ENCODE data around the gene AMPD3. TPM values are rescaled to one million over a fixed set of nuclear protein-coding genes. Genes with fewer than 3 reads are reported as not detected.

AMPD3 gene
- total RNA-seq, 1 experiment from 2014 or later = 0.19 TPM

DNA sequence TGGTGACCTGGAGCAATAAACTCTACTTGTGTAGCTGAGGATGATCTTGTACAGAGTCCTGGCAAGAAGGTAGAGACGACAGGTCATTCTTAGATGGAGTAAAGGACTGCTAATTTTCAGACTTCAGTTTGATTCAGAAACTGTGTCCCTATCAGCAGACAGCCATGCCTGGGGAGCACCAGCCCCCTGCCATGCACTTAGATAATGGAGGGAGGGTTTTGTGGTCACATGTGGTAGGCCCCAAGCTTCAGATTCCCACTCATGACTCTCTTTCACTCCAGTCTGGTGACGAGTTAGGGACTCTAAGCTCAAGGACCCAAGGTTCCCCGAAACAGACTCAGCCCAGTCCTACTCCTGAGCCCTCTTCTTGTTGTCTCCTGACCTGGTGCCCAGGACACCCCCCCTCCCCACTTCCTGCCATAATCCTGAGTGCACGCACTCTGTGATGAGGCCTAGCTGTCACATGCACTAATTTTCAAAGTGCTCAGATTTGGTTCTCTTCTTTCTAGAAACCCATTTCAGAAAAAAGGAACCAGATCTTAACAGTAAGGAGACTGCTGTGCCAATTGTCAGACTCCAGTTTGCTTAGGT is 10.2 kb upstream of the AMPD3 start:
- no peaks in the 10 kb centered on the region for H3K27me3 ChIP-seq (replicated peaks; ENCODE audit: insufficient read depth, low read depth, low read length, poor library complexity)
- ChIA-PET POLR2A (ENCODE audit: low non-redundant PET) (no interaction called here), CTCF (no interaction called here)
- BruUV-seq (replicated peaks) = no TSS peak
- H3K9me3 ChIP-seq (ENCODE audit: low read depth, low read length, poor library complexity, severe bottlenecking) = no peaks in the 10 kb centered on the region
- H3K27ac ChIP-seq (ENCODE audit: low read depth, low read length, poor library complexity, severe bottlenecking) = no peak overlapping the region
- intact Hi-C loops (cut with micrococcal nuclease; ENCODE audit: unreplicated experiment) = no loop called here
- H3K36me3 ChIP-seq (ENCODE audit: insufficient read depth, low read length, poor library complexity, severe bottlenecking) = no peaks in the 10 kb centered on the region
- no peak for DNase-seq (ENCODE audit: low spot score)
- TF ChIP-seq EZH2 (IDR thresholded peaks at IDR 0.05; ENCODE audit: borderline replicate concordance, low read depth, low read length, poor library complexity, severe bottlenecking) = no peak
- TF ChIP-seq, protein P1, sequence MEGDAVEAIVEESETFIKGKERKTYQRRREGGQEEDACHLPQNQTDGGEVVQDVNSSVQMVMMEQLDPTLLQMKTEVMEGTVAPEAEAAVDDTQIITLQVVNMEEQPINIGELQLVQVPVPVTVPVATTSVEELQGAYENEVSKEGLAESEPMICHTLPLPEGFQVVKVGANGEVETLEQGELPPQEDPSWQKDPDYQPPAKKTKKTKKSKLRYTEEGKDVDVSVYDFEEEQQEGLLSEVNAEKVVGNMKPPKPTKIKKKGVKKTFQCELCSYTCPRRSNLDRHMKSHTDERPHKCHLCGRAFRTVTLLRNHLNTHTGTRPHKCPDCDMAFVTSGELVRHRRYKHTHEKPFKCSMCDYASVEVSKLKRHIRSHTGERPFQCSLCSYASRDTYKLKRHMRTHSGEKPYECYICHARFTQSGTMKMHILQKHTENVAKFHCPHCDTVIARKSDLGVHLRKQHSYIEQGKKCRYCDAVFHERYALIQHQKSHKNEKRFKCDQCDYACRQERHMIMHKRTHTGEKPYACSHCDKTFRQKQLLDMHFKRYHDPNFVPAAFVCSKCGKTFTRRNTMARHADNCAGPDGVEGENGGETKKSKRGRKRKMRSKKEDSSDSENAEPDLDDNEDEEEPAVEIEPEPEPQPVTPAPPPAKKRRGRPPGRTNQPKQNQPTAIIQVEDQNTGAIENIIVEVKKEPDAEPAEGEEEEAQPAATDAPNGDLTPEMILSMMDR (conservative IDR thresholded peaks at IDR 0.05; ENCODE audit: low read depth, low read length) = no peak
- no peak overlapping the region for H3K4me3 ChIP-seq (ENCODE audit: low read depth, low read length, poor library complexity, severe bottlenecking)
- no peaks in the 10 kb centered on the region for H3K4me1 ChIP-seq (ENCODE audit: insufficient read depth, low read length, poor library complexity, severe bottlenecking)

DNA sequence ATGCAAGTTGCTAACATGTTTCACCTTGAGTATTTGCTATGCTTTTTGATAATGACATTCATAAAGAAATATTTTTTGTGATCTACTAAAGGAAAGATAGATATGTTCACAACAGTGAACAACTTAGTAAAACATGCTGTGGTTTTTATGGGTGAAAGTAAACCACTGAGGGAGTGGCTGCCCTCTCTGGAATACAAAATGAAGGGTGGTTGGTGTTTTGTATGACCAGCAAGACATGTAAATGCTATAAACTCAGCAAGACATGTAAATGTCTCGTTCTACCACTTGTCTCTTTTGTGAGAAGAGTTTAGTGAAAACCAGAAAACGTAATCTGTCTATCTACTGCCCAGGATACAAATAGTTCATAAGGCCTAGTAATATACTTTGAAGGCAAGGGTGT is 7.6 kb upstream of the AMPD3 start:
- CTCF ChIA-PET = no interaction called here
- POLR2A ChIA-PET (ENCODE audit: low non-redundant PET) = no interaction called here

DNA sequence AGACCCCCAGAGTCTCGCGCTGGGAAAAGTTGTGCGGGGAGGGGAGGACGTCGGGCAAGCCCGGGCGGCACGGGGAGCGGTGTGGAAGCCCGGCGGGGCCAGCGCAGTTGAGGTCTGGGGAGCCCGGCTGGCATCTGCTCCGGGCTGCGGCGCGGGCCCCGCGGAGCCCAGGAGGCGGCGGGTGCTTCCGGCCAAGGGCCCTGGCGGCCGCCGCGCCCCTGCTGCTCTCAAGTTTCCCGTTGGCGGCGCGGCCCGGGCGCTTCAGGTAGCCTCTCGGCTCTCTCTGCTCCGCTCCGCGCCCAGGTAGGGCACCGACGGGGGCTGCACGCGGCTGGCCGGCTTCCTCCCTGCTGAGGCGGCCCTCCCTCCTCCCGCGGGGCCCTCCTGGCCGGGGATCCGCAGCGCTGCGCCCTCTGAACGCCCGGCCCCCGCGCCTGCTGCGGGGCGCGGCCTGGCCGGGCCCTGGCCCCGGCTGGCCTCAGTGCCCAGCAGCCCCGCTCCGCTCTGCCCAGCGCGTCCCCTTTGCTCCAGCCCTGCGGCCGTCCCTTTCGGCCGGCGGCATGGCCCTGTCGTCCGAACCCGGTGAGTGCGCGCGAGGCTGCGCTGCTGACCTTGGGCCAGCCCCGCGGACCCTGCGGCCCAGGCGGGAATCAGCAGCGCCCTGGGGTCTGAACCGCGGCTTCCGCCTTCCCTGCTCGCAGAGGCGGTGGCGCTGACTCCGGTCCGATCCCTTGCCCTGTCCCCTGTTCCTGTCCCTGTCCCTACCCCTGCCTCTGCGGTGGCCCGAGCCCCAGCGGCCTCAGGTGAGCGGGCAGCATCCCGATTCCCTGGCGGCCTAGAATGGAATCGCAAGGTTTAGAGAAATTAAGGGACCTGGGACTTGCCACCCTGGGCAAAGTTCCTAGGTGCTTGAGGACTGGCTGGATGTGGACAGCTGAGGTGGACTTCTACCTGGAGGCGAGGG is 4.3 kb upstream of the AMPD3 start:
- CTCF ChIA-PET = no interaction called here
- peaks cover 12% of the 10 kb centered on the region for H3K4me1 ChIP-seq (ENCODE audit: insufficient read depth, low read length, poor library complexity, severe bottlenecking)
- no peak overlapping the region for H3K27ac ChIP-seq (ENCODE audit: low read depth, low read length, poor library complexity, severe bottlenecking)
- POLR2A ChIA-PET (ENCODE audit: low non-redundant PET) = no interaction called here
- intact Hi-C loops (cut with micrococcal nuclease; ENCODE audit: unreplicated experiment) = no loop called here
- peak overlapping the region; percentile 26 for H3K4me3 ChIP-seq (ENCODE audit: low read depth, low read length, poor library complexity, severe bottlenecking)
- H3K27me3 ChIP-seq (replicated peaks; ENCODE audit: insufficient read depth, low read depth, low read length, poor library complexity) = no peaks in the 10 kb centered on the region
- no peaks in the 10 kb centered on the region for H3K36me3 ChIP-seq (ENCODE audit: insufficient read depth, low read length, poor library complexity, severe bottlenecking)
- H3K9me3 ChIP-seq (ENCODE audit: low read depth, low read length, poor library complexity, severe bottlenecking) = no peaks in the 10 kb centered on the region
- no peak for DNase-seq (ENCODE audit: low spot score)
- TF ChIP-seq, protein P1 (conservative IDR thresholded peaks at IDR 0.05; ENCODE audit: low read depth, low read length) = no peak
- TF ChIP-seq EZH2 (IDR thresholded peaks at IDR 0.05; ENCODE audit: borderline replicate concordance, low read depth, low read length, poor library complexity, severe bottlenecking) = no peak
- no TSS peak for BruUV-seq (replicated peaks)

More for the DNA sequence above, 7.6 kb upstream of the AMPD3 start:
- DNase-seq (ENCODE audit: low spot score) = no peak
- Histone ChIP-seq H3K9me3 (ENCODE audit: low read depth, low read length, poor library complexity, severe bottlenecking) (no peaks in the 10 kb centered on the region), H3K36me3 (ENCODE audit: insufficient read depth, low read length, poor library complexity, severe bottlenecking) (no peaks in the 10 kb centered on the region), H3K4me3 (ENCODE audit: low read depth, low read length, poor library complexity, severe bottlenecking) (no peak overlapping the region), H3K27me3 (replicated peaks; ENCODE audit: insufficient read depth, low read depth, low read length, poor library complexity) (no peaks in the 10 kb centered on the region), H3K4me1 (ENCODE audit: insufficient read depth, low read length, poor library complexity, severe bottlenecking) (peaks cover 12% of the 10 kb centered on the region), H3K27ac (ENCODE audit: low read depth, low read length, poor library complexity, severe bottlenecking) (no peak overlapping the region)
- TF ChIP-seq, protein P1 (conservative IDR thresholded peaks at IDR 0.05; ENCODE audit: low read depth, low read length) = no peak
- TF ChIP-seq EZH2 (IDR thresholded peaks at IDR 0.05; ENCODE audit: borderline replicate concordance, low read depth, low read length, poor library complexity, severe bottlenecking) = no peak
- intact Hi-C loops (cut with micrococcal nuclease; ENCODE audit: unreplicated experiment) = no loop called here
- BruUV-seq (replicated peaks) = no TSS peak
